Heart right ventricle (tissue), 16 donors: ENCODE data around the gene OGDH. TPM values are rescaled to one million over a fixed set of nuclear protein-coding genes. Genes with fewer than 3 reads are reported as not detected.
A peak's percentile ranks its signal among the peaks of the same experiment; 100 is the strongest.

Experiments
- ATAC-seq, 8 donors: fragments of 200-7000 bp; cut with Tn5 transposase; one replicate each; pipeline ENCODE4 v1.9.1; 2020; ENCODE audit warnings: mild to moderate bottlenecking in 8 of 8, moderate library complexity in 8 of 8, moderate number of reproducible peaks in 1 of 8
- DNase-seq, 2 donors: peaks; one replicate each; pipeline ENCODE4 v3.0.0-alpha.2; 2020
- H3K27ac ChIP-seq, 10 donors: fragments of 200-600 bp; sonication (generic) in 2 of 10; one replicate each; pipeline versions ENCODE4 v1.5.0 to v1.8.0; 2020 to 2022; ENCODE audit warnings: mild to moderate bottlenecking in 3 of 10
- H3K27me3 ChIP-seq, 7 donors: fragments of 200-600 bp; one replicate each; pipeline ENCODE4 v1.8.0; 2021 to 2022; ENCODE audit warnings: mild to moderate bottlenecking in 2 of 7
- H3K36me3 ChIP-seq, 9 donors: fragments of 200-600 bp; sonication (generic) in 1 of 9; one replicate each; pipeline versions ENCODE4 v1.5.0 to v1.8.0; 2020 to 2022; ENCODE audit warnings: mild to moderate bottlenecking in 2 of 9
- H3K4me1 ChIP-seq, 9 donors: fragments of 200-600 bp; sonication (generic) in 1 of 9; one replicate each; pipeline versions ENCODE4 v1.5.0 to v1.8.0; 2020 to 2022; ENCODE audit warnings: mild to moderate bottlenecking in 4 of 9
- H3K4me3 ChIP-seq, 10 donors: fragments of 200-600 bp; sonication (generic) in 2 of 10; one replicate each; pipeline versions ENCODE4 v1.5.0 to v1.8.0; 2020 to 2022; ENCODE audit warnings: mild to moderate bottlenecking in 7 of 10, moderate library complexity in 2 of 10
- H3K9me3 ChIP-seq, 11 donors: fragments of 200-600 bp in 10 of 11; sonication (generic) in 2 of 11; one replicate each; pipeline versions ENCODE4 v1.5.0 to v1.8.0; 2013 to 2022; ENCODE audit warnings: mild to moderate bottlenecking in 2 of 11, control low read depth in 1 of 11, moderate library complexity in 1 of 11
- WGBS, 2 donors: extraction: QIAGEN DNeasy Blood & Tissue Kit; methylation state at CpG; one replicate each; pipeline ENCODE4 v1.1.7; 2013; ENCODE audit warnings: inconsistent platforms in 1 of 2; 5-methylcytosine and 5-hydroxymethylcytosine counted together
- intact Hi-C, 10 donors: fragments of 100-400 bp; cut with DNase I; formaldehyde crosslinking; loops; one replicate each; pipeline versions ENCODE4 v1.11.1 to v1.14.2; 2022
- polyA plus RNA-seq, 2 donors: library from polyadenylated mRNA; stranded (reverse); fragments of 200-250 nt; gene quantifications; one replicate each; pipeline ENCODE4 v1.2.3, GENCODE V29; 2013
- total RNA-seq, 10 donors: library from RNA; stranded (reverse); fragmentation: NEBNext Ultra II Directional in 3 of 10; extraction: Animal tissue kit (Norgen Biotek cat#: 25700) in 3 of 10; gene quantifications; one replicate each; pipeline versions ENCODE4 v1.2.1 to v1.2.4, GENCODE V29; 2021 to 2023
- TF ChIP-seq, protein P1 (sequence below), 9 donors: fragments of 200-600 bp; sonication (generic) in 2 of 9; IDR thresholded peaks; one replicate each; pipeline versions ENCODE4 v1.5.0 to v1.8.0; 2021 to 2022; ENCODE audit warnings: antibody characterized with exemption in 9 of 9, mild to moderate bottlenecking in 5 of 9, moderate library complexity in 1 of 9
- donor health status: Arrhythmogenic right ventricular cardiomyopathy.
- donor health status: ischemic (EF 13 %, LVEDD 7.1; RV severe dilation, severe dysfunction).
- donor health status: healthy with polysubstance abuse.
- donor health status: DM: no; HTN: yes; CAD: no.
- donor health status: DM: no; HTN: no; CAD: no.
- donor health status: ischemic (EF 25% LVEDD 6.9; RV normal size, moderate dysfunction).
- donor health status: ischemic (EF 25% LVEDD 5.7; RV mildly dilated, moderate dysfunction).
- donor health status: healthy.
- donor health status: DM: yes; HTN: yes; CAD: no.
- donor health status: Ischemic cardiomyopathy.
- donor health status: ischemic (EF 35%, LVEDD 5.7; RV mildly dilated, moderate dysfunction).
- donor health status: nonischemic (EF 11% LVEDD 7.7; RV severe dilation, severe dysfunction).
- donor health status: DM: yes; HTN: yes; CAD: no.
- donor health status: PGD.
- donor health status: ischemic (EF 29% LVEDD 5.4; RV normal size, mild dysfunction).
- donor health status: nonischemic (EF 23%, LVEDD 6.1; RV moderate dilation, normal function).

OGDH gene
- total and polyA plus RNA-seq, 12 donors, result 202 to 724 (median 672) TPM

DNA sequence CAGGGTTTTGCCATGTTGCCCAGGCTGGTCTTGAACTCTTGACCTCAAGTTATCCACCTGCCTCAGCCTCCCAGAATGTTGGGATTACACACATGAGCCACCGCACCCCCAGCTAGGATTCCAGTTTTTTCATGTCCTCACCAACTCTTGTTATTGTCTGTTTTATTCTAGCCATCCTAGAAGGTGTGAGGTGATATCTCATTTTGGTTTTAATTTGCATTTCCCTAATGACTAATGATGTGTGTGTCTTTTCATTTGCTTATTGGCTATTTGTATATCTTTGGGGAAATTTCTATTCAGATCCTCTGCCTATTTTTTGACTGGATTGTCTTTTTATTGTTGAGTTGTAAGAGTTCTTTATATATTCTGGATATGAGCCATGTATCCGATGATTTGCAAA is 83.0 kb downstream of the OGDH start:
- DNase-seq, result no peak
- 95 to 99% methylated on average over 2 of the region's 2 CpGs for WGBS, 2 donors
- H3K36me3 ChIP-seq, result peaks cover 0 to 98% (median 36%) of the 10 kb centered on the region in 9 donors

DNA sequence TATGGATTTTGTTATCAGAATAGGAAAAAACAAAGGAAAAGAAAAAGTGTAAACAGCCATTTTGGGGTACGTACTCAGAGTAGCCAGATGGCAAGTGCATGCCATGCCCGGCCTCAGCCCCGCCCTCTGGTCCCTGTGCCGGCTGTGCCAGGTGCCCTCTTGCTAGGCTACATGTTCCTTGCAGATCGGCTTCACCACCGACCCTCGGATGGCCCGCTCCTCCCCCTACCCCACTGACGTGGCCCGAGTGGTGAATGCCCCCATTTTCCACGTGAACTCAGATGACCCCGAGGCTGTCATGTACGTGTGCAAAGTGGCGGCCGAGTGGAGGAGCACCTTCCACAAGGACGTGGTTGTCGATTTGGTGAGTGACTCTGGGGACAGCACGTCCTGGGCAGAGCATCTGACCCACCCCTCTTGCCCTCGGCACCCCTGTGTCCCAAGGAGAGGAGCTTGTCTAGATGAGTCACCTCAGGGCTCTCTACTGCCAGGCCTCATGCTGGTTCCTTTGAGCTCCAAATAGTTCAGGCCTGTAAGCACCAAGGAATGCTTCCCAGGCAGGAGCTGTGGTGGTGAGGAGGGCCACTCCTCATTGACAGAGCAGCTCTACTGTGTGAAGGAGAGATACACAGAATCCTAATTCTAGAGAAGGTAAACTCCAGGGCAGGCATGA is 87.3 kb downstream of the OGDH start:
- H3K36me3 ChIP-seq, result peaks cover 7 to 99% (median 51%) of the 10 kb centered on the region in 9 donors
- peak; percentile 54 to 58 for DNase-seq

More for the DNA sequence above, 83.0 kb downstream of the OGDH start:
- ATAC-seq, result no peak
- intact Hi-C loops, result no loop called here
- TF ChIP-seq, protein P1, sequence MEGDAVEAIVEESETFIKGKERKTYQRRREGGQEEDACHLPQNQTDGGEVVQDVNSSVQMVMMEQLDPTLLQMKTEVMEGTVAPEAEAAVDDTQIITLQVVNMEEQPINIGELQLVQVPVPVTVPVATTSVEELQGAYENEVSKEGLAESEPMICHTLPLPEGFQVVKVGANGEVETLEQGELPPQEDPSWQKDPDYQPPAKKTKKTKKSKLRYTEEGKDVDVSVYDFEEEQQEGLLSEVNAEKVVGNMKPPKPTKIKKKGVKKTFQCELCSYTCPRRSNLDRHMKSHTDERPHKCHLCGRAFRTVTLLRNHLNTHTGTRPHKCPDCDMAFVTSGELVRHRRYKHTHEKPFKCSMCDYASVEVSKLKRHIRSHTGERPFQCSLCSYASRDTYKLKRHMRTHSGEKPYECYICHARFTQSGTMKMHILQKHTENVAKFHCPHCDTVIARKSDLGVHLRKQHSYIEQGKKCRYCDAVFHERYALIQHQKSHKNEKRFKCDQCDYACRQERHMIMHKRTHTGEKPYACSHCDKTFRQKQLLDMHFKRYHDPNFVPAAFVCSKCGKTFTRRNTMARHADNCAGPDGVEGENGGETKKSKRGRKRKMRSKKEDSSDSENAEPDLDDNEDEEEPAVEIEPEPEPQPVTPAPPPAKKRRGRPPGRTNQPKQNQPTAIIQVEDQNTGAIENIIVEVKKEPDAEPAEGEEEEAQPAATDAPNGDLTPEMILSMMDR (IDR thresholded peaks at IDR 0.05), result no peak
- no peaks in the 10 kb centered on the region for H3K9me3 ChIP-seq
- H3K27me3 ChIP-seq, result no peaks in the 10 kb centered on the region
- H3K4me1 ChIP-seq, result peaks cover 0 to 19% (median 7%) of the 10 kb centered on the region in 9 donors
- H3K4me3 ChIP-seq, result no peak overlapping the region
- no peak overlapping the region for H3K27ac ChIP-seq

DNA sequence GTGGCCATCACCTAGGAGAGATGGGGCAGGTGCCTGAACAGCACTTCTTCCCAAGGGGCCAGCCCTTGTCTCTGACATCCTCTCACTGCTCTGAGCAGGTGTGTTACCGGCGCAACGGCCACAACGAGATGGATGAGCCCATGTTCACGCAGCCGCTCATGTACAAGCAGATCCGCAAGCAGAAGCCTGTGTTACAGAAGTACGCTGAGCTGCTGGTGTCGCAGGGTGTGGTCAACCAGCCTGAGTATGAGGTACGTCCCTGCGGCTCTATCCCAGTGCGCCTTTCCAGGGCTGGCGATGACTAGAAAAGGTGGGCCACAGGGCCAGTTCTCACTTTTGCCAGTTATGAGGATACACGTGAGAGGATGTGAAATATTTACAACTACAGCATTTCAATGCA is 87.9 kb downstream of the OGDH start:
- H3K27me3 ChIP-seq, result no peaks in the 10 kb centered on the region
- intact Hi-C loops, result loop anchor here in 4 of 10 donors (10.0 kb wide), 4 partner anchors 90 to 120 kb away; partner anchors contain the start of gene OGDH (in 1 of the 4)
- H3K4me1 ChIP-seq, result peaks cover 0 to 15% (median 0%) of the 10 kb centered on the region in 9 donors
- DNase-seq (no peak), ATAC-seq (peak in 3 of 8 donors; percentile 1 to 4 (median 2))
- no peak overlapping the region for H3K4me3 ChIP-seq
- no peaks in the 10 kb centered on the region for H3K9me3 ChIP-seq
- TF ChIP-seq, protein P1 (IDR thresholded peaks at IDR 0.05), result no peak
- WGBS, 2 donors, result 96 to 97% methylated on average over 14 of the region's 14 CpGs
- peak overlapping the region; percentile 40 to 87 (median 64) for H3K27ac ChIP-seq
- H3K36me3 ChIP-seq, result peaks cover 7 to 99% (median 55%) of the 10 kb centered on the region in 9 donors

More for the DNA sequence above, 87.3 kb downstream of the OGDH start:
- ATAC-seq, result peak; percentile 80 to 97 (median 90)
- Histone ChIP-seq H3K4me1 (peaks cover 0 to 15% (median 0%) of the 10 kb centered on the region in 9 donors), H3K27me3 (no peaks in the 10 kb centered on the region), H3K27ac (peak overlapping the region; percentile 57 to 87 (median 72)), H3K4me3 (no peak overlapping the region), H3K9me3 (no peaks in the 10 kb centered on the region)
- TF ChIP-seq, protein P1 (IDR thresholded peaks at IDR 0.05), result no peak
- intact Hi-C loops, result loop anchor here in 4 of 10 donors (10.0 kb wide), 4 partner anchors 89 to 121 kb away; partner anchors contain the start of gene OGDH (in 1 of the 4)
- WGBS, 2 donors, result 76% methylated on average over 19 of the region's 19 CpGs

DNA sequence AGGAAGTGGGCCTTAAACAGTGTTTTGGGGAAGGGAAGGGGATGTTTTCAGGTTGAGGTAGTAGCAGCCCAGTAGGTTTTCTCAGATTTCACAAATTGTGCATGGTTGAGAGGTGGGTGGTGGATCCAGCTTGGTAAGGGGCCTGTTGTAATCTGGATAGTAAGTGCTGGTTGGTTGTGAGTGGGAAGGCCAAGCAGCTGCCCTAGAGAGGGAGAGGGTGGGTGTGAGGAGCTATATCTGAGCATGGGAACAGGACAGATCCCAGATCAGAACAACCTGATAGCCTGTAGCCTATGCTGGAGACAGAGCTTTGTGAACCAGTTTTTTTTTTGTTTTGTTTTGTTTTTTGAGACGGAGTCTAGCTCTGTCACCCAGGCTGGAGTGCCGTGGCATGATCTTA is 88.3 kb downstream of the OGDH start:
- WGBS, 2 donors, result 96% methylated on average over 2 of the region's 2 CpGs
- H3K4me3 ChIP-seq, result no peak overlapping the region
- H3K36me3 ChIP-seq, result peaks cover 7 to 99% (median 59%) of the 10 kb centered on the region in 9 donors
- intact Hi-C loops, result loop anchor here in 4 of 10 donors (10.0 kb wide), 4 partner anchors 90 to 120 kb away; partner anchors contain the start of gene OGDH (in 1 of the 4)
- TF ChIP-seq, protein P1 (IDR thresholded peaks at IDR 0.05), result no peak
- peak overlapping the region; percentile 40 to 87 (median 64) for H3K27ac ChIP-seq
- H3K9me3 ChIP-seq, result peaks cover 0 to 4% (median 0%) of the 10 kb centered on the region in 11 donors
- no peaks in the 10 kb centered on the region for H3K27me3 ChIP-seq
- ATAC-seq (peak in 1 of 8 donors; percentile 7), DNase-seq (no peak)
- peaks cover 0 to 15% (median 0%) of the 10 kb centered on the region in 9 donors for H3K4me1 ChIP-seq
